HG02571 (cell line): Measurements from ENCODE around the gene RUFY2.
A peak's percentile ranks its signal among the peaks of the same experiment; 100 is the strongest.

ENCODE experiments used
- ATAC-seq: cut with Tn5 transposase; IDR thresholded peaks from one replicate; pipeline ENCODE4 v1.9.1; 2021; ENCODE audit warnings: mild to moderate bottlenecking, moderate library complexity; ENCODE audit not compliant: unreplicated experiment

Gene RUFY2

GRCh38 chr10:68365611-68366010, 41.5 kb downstream of the RUFY2 start:
- no peak for ATAC-seq

GRCh38 chr10:68364101-68364886, 42.8 kb downstream of the RUFY2 start:
- ATAC-seq = no peak

- ATAC-seq = no peak
These were observed 44.5 kb downstream of the RUFY2 start for GRCh38 chr10:68362590-68362989.

DNA sequence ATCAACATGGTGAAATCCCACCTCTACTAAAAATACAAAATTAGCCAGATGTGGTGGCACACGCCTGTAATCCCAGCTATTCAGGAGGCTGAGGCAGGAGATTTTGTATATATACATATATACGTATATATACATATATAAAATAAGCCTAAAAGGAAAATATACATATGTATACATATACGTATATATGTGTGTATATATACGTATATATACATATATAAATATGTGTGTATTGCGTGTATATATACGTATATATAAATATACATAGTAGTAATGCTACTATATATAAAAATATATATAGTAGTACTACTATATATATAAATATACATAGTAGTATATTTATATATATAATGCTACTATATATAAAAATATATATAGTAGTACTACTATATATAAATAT, 47.9 kb downstream of the RUFY2 start:
- no peak for ATAC-seq

DNA sequence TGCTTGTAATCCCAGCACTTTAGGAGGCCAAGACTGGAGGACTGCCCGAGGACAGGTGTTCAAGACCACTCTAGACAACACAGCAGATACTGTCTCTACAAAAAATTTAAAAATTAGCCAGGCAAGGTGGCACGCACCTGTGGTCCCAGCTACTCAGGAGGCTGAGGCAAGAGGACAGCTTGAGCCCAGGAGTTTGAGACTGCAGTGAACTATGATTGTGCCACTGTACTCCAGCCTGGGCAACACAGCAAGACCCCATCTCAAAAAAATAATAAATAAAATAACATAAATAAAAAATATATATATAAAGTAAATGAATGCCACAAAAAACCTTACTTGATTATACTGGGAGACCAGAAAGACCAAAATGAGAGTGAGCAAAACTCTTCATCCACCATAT, 53.5 kb downstream of the RUFY2 start:
- ATAC-seq = no peak

DNA sequence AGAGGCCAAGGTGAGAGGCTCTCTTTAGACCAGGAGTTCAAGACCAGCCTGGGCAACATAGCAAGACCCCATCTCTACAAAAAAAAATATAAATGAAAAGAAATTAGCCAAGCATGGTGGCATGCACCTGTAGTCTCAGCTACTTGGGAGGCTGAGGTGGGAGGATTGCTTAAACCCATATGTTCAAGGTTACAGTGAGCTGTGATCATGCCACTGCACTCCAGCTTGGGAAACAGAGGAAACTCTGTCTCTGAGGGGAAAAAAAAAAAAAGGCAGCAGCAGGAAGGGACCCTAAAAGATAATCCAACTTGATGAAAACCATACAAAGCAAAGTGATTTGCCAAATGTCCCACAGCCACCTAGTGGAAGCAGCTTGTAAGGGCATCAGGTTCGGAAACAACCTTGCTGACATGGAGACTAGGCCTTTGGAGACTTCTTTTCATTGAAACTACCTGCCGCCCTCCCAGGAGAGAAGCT, 58.8 kb downstream of the RUFY2 start:
- no peak for ATAC-seq

DNA sequence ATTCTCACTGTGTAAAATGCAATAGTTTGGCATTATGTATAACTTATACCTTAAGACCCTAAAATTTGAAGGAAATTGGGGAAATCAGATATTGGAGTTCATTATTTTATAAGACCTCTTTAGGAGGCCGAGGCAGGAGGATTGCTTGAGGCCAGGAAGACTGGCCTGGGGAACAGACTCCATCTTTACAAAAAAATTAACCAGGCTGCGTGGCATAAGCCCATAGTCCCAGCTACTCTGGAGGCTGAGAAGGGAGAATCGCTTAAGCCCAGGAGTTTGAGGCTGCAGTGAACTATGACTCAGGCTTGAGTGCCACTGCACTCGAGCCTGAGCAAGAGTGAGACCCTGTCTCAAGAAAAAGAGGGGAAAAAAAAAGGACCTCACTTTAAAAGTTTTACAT, 60.3 kb downstream of the RUFY2 start:
- ATAC-seq = no peak

- ATAC-seq = no peak
These were observed 61.5 kb downstream of the RUFY2 start for GRCh38 chr10:68345621-68346020.

GRCh38 chr10:68342909-68343516, 64.1 kb downstream of the RUFY2 start:
- no peak for ATAC-seq

DNA sequence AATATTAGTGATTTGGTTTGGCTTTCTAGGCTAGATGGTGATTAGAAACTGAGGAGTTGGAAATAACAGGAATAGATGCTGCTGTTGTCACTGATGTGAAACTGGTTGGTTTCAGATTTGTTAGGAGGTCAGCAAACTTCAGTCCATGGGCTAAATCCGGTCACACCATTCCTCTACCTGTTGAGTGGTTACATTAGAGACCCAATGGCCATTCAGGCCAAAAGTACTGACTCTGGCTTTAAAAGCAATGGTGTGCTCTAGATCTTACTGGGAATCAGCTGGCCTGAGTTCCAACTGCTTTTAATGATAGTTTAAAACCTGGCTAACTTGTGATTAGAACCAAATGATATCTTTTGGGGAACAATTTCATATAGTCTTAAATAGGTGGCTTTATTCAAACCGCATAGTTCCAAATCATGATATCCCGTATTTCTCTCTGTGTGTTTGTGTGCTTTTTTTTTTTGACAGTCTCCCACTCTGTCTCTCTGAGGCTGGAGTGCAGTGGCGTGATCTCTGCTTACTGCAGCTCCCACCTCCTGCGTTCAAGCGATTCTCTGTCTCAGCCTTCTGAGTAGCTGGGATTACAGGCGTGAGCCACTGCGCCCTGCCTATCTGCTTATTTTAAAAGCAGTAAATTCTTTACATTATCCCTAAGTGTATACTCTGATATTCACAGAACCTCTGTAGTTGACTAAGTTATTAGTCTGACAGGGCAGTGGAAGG, 66.6 kb downstream of the RUFY2 start:
- no peak for ATAC-seq

DNA sequence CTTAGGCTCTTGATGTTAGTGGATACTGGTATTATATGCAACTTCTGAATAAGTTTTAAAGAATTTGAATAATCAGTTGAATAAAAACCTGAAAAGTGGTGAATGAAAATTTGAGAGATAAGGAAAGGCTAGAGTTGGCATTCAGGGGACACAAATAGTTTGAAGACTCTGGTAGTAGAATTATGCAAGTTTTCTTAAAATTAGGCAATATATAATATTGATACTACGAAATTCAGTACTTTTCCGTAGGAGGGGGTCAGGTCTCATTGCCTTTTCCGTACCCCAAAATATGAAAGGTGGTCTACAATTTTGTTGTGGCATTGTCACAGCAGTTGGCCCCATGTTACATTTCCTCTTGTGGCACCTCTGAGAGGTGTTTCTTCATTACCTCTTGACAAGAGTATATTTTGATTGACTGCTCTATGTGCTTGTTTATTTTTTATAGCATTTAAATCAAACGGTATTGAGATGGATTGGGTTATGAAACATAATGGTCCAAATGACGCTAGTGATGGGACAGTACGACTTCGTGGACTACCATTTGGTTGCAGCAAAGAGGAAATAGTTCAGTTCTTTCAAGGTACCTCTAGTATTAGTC, 70.2 kb downstream of the RUFY2 start:
- ATAC-seq = no peak

GRCh38 chr10:68334672-68335467, 72.2 kb downstream of the RUFY2 start:
- no peak for ATAC-seq

DNA sequence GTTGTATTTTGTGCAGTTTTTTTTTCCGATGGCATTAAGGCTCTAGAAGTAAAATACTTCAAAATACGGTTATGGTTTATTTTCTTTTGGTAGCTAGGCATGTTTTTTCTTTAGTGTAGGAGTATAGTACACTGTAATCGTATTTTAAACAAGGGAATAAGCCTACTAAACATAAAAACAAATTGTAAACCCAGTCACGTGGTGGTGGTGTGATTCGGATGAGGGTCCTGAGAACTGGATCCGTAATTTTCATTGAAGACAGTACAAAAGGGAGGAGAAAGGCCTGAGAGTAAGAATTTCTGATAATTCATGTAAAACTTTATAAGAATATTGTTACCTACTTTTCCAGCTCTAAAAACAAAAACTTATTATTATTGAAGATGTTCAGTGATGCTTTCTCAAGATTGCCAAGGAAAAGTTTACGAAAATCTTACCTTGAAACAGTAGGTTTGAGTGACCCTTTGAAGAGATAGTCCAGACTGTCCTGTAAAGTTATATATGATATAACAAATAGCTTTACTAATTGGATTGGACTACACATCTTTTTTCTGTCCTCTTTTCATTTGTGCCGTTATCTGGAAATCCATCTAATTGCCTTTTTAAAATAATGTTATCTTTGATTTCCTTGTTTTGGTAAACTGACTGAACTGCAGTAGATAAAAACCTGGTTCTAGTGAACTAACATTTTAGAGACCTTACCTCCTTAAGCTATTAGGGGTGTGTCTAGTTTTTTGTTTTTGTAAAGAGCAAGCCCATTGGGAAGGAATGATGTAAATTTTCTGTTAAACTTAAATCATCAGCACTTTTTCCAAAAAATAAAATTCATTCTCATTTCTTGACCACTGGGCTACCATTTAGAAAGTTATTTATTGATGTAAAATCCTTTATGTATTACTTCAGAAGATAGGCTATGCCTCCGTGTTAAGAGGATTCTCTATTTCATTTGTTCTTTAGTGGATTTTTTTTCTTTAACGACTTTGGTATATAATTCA, 73.3 kb downstream of the RUFY2 start:
- ATAC-seq = no peak

GRCh38 chr10:68333058-68333395, 74.0 kb downstream of the RUFY2 start:
- no peak for ATAC-seq

GRCh38 chr10:68332259-68333057, 74.6 kb downstream of the RUFY2 start, which contains the start of gene PBLD:
TSS of gene PBLD (minus strand) at chr10:68332928. CDS start at chr10:68306844, 26,084 bp downstream.
- ATAC-seq = peak; percentile 29

DNA sequence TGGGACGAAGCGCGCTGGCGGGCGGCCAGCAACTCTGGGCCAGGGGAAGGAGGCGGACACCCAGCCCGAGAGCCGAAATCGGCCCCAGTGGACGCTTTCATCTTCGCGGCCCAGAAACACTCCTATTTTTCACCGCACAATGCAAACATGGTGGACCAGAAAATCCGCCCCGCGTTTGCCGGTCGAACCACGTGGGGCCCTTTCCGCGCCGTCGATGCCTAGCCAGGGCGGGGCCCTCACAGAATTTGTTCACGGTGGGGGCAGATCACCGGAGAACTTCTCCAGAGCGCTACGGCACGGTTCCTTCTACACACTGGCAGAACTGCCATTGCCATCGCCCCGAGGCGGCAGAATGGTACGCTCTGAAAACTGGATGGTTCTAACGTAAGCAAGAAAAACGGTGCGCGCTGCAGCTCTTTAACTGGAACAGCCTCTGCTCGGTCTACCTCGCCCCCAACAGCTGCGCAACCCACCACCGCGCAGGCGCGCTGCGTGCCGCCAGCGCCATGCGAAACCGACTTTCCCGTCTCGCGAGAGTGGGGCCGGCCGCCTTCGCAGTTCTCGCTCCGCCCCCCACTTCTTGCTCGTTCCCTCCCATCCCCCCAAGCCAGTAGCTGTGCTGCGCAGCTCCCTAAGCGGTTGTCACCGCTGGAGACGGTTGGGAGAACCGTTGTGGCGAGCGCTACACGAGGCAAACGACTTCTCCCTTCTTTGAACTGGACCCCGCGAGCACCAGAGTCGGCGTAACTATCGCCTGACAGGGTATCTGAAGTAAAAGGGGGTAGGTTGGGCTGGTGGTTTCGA, 75.4 kb downstream of the RUFY2 start, which contains the start of gene HNRNPH3:
TSS of gene HNRNPH3 (plus strand) at position 610 of the 804 bp plus-strand sequence. CDS start 5,158 bp downstream, outside the sequence.
- ATAC-seq = peak; percentile 64

DNA sequence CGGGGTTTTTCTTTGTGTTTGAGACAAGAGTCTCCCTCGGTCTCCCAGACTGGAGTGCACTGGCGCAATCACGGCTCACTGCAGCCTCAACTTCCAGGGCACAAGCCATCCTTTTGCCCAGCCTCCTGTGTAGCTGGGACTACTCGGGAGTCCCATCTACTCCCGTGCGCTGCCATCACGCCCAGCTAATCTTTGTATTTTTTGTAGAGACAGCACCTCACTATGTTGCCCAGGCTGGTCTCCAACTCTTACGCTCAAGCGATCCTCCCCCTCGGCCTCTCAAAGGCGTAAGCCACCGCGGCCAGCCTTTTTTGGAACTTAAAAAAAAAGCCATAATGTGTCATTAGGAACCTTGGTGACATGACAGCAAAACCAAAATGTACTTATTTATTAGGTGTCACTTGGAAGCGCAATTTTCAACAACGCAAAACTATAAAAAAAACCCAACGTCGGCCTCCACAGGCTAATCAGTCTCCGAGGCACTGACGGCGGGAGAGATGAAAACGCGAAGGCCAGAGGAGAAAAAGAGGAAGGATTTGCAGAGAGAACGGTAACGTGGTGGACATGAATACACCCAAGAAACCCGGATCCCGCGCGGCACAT, 76.1 kb downstream of the RUFY2 start:
- no peak for ATAC-seq
